Left hindlimb (tissue), 1 donor: ENCODE measurements around the gene SFXN5.
"Not testable (repeated sequence)": the region's sequence is repeated elsewhere in the genome, so short reads cannot be mapped to it uniquely, and the experiment has no call there.

Experiments used
- DNase-seq: peaks from one replicate; pipeline ENCODE4 v3.0.0-alpha.2; 2018

Gene SFXN5

GRCh38 chr2:73101626-73102256 is 30.2 kb upstream of the SFXN5 start:
- DNase-seq: no peak

DNA sequence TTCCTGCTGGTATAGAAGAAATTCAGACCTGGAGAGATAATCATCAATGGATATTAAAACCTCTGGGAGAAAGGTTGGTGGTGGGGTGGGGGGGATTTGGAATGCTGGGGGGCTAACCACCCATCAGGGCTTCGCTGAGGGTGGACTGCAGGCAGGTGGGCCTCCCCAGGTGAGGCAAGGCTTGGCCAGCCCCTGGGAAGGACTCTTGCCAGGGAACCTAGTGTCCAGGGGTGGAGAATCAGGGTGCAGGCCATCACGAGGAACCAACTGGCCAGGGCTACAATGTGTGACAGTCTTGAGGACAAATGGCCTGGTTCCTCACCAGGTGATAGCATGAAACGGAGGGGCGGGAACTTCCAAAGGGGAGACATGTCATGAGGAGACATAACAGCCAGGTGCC is 29.4 kb upstream of the SFXN5 start:
- no peak for DNase-seq

DNA sequence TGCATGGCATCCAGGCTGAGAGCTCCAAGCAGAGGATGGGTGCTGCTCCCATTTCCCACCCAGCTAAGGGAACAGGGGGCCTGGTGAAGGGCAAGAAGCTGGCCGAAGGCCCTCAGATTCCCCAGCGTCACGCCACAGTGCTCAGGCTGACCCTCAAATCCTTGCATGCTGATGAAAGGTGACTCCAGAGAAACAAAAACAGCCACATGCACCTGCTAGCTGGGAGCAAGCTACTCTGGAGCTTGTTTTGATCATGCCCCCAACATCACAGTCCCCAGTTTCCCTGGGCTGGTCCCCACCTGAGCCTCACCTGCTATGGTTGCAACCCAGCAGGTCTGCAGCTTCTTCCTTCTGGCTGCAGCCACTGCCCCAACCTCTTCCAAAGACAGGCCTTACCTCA is 28.0 kb upstream of the SFXN5 start:
- DNase-seq: no peak

DNA sequence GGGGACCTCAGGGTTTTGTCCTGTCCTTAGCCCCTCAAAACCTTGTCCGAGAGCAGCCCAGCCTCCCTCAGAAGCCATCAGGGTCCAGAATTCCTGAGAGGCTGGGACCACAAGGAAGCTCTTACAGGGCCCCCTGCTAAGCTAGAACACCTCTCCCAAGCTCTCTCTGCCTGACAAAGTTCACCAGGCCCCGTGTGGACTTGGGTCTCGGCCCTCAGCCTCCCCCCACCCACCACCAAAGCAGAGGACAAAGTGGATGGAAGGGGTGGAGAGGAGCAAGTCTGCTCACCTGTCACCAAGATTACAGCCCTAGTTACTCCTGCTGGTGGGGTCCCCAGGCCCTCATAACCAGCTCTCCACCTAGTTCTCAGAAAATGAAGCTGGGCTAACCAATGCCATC is 24.4 kb upstream of the SFXN5 start:
- DNase-seq: no peak

- DNase-seq: not testable (repeated sequence)
Observed at GRCh38 chr2:73093601-73094218, 22.2 kb upstream of the SFXN5 start.

- no peak for DNase-seq
Observed at GRCh38 chr2:73092146-73092783, 20.8 kb upstream of the SFXN5 start.

GRCh38 chr2:73091696-73092095 is 20.2 kb upstream of the SFXN5 start:
- no peak for DNase-seq

DNA sequence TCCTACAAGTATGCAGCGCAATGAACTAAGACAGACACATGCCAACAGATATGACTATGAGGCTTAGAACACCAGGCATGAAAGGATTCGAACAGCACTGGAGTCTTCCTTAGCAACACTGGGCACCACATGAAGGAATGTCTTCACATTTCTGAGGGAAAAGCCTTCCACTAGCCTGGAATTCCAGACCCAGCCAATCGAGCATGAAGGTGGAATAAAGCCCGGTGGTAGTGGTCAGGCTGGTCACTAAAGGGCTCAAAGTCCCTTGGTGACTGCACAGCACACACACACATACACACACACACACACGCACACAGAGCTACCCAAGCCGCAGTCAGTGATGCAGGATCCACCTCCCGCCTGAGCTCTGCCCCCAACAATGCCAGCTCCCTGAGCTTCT is 19.7 kb upstream of the SFXN5 start:
- no peak for DNase-seq

DNA sequence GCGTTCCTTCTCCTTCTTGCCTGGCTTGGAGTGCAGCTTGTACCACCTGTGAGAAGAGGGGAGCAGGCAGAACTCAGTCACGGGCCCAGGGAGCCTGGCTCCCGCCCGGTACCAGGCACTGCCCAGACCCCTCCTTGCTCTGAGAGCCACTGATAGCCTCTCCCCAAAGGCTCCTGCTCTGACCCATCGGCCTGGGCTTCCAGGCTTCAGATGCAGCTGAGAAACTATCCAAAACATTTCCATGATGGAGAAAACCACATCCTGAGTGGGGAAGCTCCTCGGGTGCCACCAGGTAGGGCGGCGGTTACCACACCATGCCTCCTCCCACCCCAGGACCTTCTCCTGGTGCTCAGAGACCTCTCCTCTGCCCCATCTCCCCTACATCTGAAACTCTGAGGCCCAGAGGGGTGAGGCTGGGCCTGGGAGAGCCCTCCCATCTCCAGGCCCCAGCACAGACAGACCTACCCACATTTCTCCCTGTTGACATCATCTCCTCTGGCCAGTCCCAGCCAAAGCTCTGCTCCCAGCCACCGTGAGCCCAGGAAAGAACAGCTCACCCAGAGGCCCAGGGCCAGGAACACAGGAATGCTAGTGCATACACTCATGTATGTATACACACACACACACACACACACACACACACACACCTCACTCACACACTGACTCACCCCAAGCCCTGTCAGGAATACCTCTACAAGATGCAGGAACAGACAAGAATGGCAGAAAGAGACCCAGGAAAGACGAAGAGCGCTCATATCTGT is 17.9 kb upstream of the SFXN5 start:
- DNase-seq: peak; percentile 84

DNA sequence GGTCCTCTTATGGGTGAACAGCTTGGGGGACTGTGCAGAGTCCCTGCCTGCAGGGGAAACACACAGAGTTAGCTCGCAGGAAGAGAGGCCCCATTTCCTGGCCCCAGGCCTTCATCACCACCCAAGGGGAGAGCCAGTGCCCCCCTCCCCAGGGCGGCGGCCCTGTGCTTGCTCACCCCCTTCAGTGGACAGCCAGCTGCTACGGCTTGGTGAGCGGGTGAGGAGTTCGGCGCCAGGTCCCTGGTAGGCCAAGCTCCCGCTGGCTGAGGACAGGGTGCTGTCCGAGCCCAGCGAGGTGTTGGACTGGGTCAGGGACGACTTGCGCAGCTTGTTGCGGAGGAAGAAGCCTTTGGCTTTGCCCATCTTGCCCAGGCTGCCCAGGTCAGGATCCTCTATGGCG is 17.2 kb upstream of the SFXN5 start:
- no peak for DNase-seq

GRCh38 chr2:73088211-73088610 is 16.7 kb upstream of the SFXN5 start:
- no peak for DNase-seq

DNA sequence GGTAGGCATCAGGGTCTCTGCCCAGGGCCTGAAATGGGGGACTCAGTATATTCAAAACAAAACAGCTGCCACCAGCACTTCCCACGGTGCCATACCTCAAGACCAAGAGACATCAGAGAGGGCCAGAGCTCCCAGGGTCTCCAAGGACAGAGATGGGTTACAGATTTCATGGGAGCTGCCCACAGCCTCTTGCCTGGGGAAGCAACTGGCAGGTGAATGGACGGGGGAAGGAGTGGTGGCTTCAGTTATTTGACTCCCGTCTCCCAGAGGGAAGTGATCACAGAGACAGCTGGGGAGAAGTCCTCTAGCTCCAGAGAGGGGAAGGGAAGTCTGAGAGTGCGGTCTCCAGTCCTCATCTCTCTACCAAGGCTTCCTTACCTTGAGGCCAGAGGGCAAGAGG is 15.8 kb upstream of the SFXN5 start:
- no peak for DNase-seq

- DNase-seq: peak; percentile 74
Observed at GRCh38 chr2:73085691-73086090, 14.2 kb upstream of the SFXN5 start.

DNA sequence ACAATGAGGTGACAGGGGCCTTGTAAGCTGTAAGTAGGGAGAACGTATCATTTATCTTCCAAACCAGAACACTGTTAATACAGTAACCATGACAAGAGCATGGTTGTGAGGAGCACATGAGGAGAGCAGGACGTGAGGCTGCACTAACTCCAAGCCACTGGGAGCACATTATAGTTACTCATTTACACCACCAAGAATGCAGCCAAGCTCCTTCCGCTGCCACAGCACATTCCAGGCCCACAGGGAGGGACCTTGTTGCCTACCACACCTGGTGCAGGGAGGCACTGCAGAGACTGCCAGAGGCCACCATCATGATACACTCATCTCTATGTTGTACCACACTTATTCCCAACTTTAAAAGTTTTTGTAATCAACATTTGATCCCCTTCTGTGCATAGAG is 13.5 kb upstream of the SFXN5 start:
- DNase-seq: no peak

GRCh38 chr2:73083886-73084800 is 12.6 kb upstream of the SFXN5 start:
- no peak for DNase-seq

GRCh38 chr2:73082523-73083410 is 11.3 kb upstream of the SFXN5 start:
- no peak for DNase-seq

DNA sequence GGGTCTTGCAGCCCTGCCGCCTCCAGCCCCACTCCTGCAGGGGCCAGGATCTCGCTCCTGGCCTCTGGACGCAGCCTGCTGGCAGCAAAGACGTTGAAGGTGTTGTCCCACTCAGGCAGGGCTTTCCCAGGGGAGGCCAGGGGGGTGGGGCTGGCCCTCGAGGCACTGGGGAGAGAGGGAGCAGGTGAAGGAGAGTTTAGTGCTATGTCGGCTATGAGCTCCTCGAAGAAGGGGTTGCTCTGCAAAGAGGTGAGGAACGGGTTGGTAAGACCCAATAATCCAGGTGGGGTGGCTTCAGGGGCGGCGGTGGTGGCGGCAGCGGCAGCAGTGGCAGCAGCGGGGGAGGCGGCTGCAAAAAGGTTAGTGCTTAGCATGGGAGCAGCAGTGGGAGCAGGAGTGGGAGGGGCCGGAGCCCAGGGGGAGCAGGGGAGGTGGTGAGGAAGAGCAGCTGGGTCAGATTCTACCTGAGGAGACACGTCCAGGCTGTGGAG is 9.7 kb upstream of the SFXN5 start:
- DNase-seq: no peak

DNA sequence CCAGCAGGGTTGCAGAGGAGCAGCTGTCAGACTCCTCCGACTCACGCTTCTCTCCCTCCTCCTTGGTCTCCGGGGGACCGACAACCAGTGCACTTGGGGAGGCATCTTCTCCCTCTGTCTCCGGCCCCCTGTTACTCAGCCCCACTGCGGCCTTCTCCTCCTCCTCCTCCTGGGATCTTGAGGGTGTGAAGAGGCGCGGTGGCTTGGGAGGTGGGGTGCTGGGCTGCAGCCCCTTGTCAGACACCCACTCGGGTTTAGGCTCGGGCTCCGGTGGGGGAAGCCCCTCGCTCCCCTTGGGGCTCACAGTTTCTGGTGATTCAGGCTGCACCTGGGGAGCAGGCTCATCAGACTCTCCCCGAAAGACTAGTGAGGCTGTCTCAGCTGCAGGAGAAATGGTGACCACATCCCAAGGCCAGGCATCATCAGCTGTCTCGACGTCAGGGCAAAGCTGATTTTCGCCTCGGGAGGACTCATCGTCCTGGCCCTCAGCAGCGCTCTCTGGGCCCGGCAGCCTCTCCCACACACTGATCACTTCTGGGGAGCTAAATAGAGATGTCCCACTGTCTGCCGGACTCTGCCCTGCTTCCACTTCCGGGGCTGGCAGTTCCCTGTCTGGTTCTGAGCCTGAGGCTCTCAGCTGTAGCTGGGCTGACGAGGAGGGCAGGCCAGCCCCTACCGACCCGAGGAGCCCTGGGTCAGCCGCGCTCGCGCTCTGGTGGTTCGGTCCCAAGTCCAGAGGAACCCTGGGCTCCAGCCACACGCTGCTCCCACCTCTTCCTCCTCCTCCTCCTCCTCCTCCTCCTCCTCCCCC is 9.0 kb upstream of the SFXN5 start:
- no peak for DNase-seq

DNA sequence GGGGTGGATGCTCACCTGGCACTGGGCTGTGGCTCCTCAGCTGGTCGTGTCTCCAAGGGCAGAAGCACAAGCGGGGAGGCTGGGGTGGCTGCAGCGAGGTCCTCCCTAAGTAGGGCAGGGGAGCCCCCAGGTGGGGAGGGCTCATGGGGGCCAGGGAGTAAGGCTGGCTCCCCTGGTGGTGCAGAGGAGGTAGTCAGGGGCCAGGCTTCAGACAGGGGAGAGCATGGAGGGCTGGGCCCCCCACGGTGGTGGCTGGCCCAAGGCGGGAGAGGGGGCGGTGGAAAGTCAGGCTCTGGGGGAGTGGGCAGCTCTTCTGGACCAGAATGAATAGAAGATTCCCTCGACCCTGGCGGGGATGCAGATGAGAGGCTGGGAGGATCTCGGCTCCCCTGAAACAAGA is 8.1 kb upstream of the SFXN5 start:
- DNase-seq: no peak
